Aorta (tissue), 5 donors: ENCODE measurements around the gene FAM131C. TPM values are rescaled to one million over a fixed set of nuclear protein-coding genes. Genes with fewer than 3 reads are reported as not detected.
A peak's percentile ranks its signal among the peaks of the same experiment; 100 is the strongest.
"Not testable (repeated sequence)": the region's sequence is repeated elsewhere in the genome, so short reads cannot be mapped to it uniquely, and the experiment has no call there.

Experiments used
- ATAC-seq: fragments of 200-7000 bp; cut with Tn5 transposase; one replicate; pipeline ENCODE4 v1.9.1; 2022; ENCODE audit warnings: moderate library complexity; ENCODE audit not compliant: low FRiP score
- DNase-seq, 2 donors: peaks; one replicate each; pipeline ENCODE4 v3.0.0-alpha.2; 2020
- H3K27ac ChIP-seq, 2 donors: one replicate each; pipeline ENCODE4 v1.5.1; 2013; ENCODE audit warnings: low read length in 2 of 2, mild to moderate bottlenecking in 2 of 2, moderate library complexity in 2 of 2, control low read depth in 1 of 2, inconsistent platforms in 1 of 2, low read depth in 1 of 2
- H3K27me3 ChIP-seq, 2 donors: one replicate each; pipeline ENCODE4 v1.6.1; 2013; ENCODE audit warnings: control low read depth in 1 of 2, low read length in 1 of 2, mild to moderate bottlenecking in 1 of 2, moderate library complexity in 1 of 2; ENCODE audit not compliant: insufficient read depth in 2 of 2, control insufficient read depth in 1 of 2
- H3K36me3 ChIP-seq, 2 donors: one replicate each; pipeline ENCODE4 v1.6.1; 2013; ENCODE audit warnings: control low read depth in 1 of 2, low read length in 1 of 2, mild to moderate bottlenecking in 1 of 2; ENCODE audit not compliant: insufficient read depth in 2 of 2, control insufficient read depth in 1 of 2
- H3K4me1 ChIP-seq, 2 donors: one replicate each; pipeline ENCODE4 v1.6.1; 2013; ENCODE audit warnings: low read length in 2 of 2, control low read depth in 1 of 2, mild to moderate bottlenecking in 1 of 2, moderate library complexity in 1 of 2; ENCODE audit not compliant: insufficient read depth in 2 of 2, control insufficient read depth in 1 of 2
- H3K4me3 ChIP-seq, 2 donors: one replicate each; pipeline ENCODE4 v1.5.1; 2013; ENCODE audit warnings: low read length in 2 of 2, control low read depth in 1 of 2, mild to moderate bottlenecking in 1 of 2
- H3K9me3 ChIP-seq: one replicate; pipeline ENCODE4 v1.6.1; 2013; ENCODE audit warnings: mild to moderate bottlenecking, low read length; ENCODE audit not compliant: control insufficient read depth
- WGBS, 2 donors: extraction: QIAGEN DNeasy Blood & Tissue Kit; methylation state at CpG; one replicate each; pipeline ENCODE4 v1.1.7; 2013; 5-methylcytosine and 5-hydroxymethylcytosine counted together
- intact Hi-C, 2 donors: fragments of 100-400 bp; cut with DNase I; formaldehyde crosslinking; loops; one replicate each; pipeline versions ENCODE4 v1.14.2 to v1.15.0; 2022
- polyA plus RNA-seq, 2 donors: library from polyadenylated mRNA; stranded (reverse); fragments of 200-250 nt; gene quantifications; one replicate each; pipeline ENCODE4 v1.2.3, GENCODE V29; 2013
- total RNA-seq, 2 donors: library from RNA; stranded (reverse); fragmentation: NEBNext Ultra II Directional; extraction: Animal tissue kit (Norgen Biotek cat#: 25700); gene quantifications; one replicate each; pipeline ENCODE4 v1.2.1, GENCODE V29; 2021
- donor health status: healthy with polysubstance abuse.
- donor health status: Bipolar disorder and iron deficiency.
- donor health status: DM: no; HTN: no; CAD: no.
- donor health status: DM: no; HTN: no; CAD: no.
- donor health status: DM: yes; HTN: yes; CAD: no.

FAM131C gene
- total and polyA plus RNA-seq, 4 donors = 0.26 to 0.67 TPM; not detected in 2

DNA sequence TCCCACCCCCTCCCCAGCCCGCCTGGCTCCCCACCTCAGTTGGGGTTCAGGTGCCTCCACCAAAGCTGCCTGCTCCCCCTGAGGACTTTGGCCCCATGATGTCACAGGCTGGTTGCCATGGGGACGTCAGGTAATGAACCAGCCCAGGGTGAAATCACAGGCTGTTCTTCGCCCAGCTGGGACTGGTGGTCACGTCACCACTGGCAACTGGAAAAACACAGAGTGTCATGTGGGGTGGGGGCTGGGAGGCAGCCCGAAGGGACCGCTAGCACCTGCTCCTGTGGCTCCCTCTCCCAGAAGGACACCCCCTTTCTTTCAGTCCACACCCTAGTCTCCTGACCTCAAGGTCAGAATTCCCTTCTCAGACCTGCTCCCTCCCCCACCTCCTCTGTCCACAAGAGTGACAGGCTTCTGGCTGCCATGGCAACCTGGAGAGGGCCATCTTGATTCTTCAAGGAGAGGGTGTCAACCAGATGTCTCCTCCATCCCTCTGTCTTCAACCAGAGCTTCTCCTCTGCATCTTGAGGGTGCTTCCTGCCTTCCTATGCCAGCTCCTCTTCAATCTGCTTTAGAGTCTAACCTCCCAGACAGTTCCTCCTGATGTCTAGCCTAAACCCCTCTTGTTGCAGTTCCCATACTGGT is 6.2 kb downstream of the FAM131C start:
- no peaks in the 10 kb centered on the region for H3K36me3 ChIP-seq
- no peaks in the 10 kb centered on the region for H3K4me1 ChIP-seq
- DNase-seq (no peak), ATAC-seq (no peak)
- H3K4me3 ChIP-seq = no peak overlapping the region
- no peaks in the 10 kb centered on the region for H3K27me3 ChIP-seq
- H3K27ac ChIP-seq = no peak overlapping the region
- intact Hi-C loops = no loop called here
- 76 to 83% methylated on average over 6 of the region's 6 CpGs for WGBS, 2 donors
- no peaks in the 10 kb centered on the region for H3K9me3 ChIP-seq

DNA sequence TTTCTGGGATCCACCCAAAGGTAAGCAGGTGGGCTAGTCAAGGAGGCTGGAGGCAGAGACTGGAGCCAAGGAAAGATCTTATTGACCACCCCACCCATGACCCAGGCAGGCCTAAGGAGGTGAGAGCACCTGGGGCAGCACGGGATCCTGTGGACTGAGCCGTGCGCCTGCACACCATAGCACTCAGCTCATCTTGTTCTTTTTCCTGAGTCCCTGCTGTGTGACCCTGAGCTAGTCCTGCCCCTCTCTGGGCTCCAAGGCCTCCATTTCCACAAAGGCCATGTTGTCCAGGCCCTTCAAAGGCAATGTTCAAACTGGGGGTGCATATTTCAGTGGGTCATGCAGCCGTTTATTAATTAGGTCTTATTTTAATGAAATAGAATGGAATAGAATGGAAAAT is 7.2 kb downstream of the FAM131C start:
- no peak overlapping the region for H3K4me3 ChIP-seq
- DNase-seq = no peak
- H3K27me3 ChIP-seq = no peaks in the 10 kb centered on the region
- intact Hi-C loops = no loop called here
- no peak overlapping the region for H3K27ac ChIP-seq
- WGBS, 2 donors = 93 to 96% methylated on average over 4 of the region's 4 CpGs
- H3K9me3 ChIP-seq = no peaks in the 10 kb centered on the region
- H3K4me1 ChIP-seq = no peaks in the 10 kb centered on the region
- no peaks in the 10 kb centered on the region for H3K36me3 ChIP-seq
- no peak for ATAC-seq

DNA sequence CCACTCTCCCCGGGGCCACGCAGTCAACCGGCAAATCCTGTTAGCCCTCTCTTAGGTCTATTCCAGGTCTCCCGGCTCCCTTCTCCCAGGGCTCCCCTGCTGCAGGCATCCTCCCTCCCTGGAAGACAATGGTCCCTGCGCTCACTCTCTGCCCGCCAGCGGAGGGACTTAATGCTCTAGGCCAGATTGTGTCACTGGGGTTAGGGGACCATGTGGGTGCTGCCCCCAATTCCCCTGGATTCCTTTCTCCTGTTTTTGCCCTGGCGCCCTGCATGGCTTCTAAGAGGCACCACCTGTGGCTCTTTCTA is 8.2 kb downstream of the FAM131C start:
- Histone ChIP-seq H3K27ac (no peak overlapping the region), H3K27me3 (no peaks in the 10 kb centered on the region), H3K4me3 (no peak overlapping the region), H3K36me3 (no peaks in the 10 kb centered on the region), H3K4me1 (no peaks in the 10 kb centered on the region), H3K9me3 (no peaks in the 10 kb centered on the region)
- WGBS, 2 donors = 87 to 91% methylated on average over 8 of the region's 8 CpGs
- intact Hi-C loops = no loop called here
- ATAC-seq (peak; percentile 6), DNase-seq (no peak)

DNA sequence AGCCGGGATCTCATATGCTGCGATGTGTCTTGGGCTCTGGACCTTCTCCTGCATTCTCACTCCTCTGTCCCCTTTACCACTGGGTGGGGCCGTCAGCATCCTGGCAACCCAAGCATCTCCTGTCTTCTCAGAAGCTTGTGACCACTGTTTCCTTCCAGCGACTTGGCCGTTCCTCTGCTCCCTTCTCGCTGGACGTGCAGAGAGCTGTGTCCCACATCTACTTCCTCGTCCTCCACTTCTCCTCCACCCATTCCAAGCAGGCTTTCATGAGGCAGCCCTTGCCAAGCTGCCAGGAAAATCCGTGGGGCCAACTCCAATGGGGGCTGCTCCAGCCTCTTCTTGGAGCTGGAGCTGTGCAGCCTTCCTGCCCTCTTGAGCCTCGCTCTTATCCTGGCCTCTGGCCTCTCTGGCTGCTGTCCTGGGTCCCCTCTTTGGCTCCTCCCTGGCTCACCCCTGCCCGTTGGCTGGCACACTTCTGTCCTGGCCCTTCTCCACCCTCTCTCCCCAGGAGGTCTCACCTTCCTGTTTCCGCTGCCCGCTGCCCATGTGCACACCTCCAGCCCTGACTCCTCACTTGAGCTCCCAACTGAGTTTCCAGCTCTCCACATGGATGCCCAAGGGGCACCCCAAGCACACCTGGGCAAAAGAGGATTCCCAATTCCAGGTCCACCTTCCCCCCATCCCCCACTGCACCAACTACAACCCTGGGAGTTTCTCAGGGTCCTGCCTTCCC is 8.7 kb downstream of the FAM131C start:
- no peaks in the 10 kb centered on the region for H3K27me3 ChIP-seq
- no peak overlapping the region for H3K27ac ChIP-seq
- no peaks in the 10 kb centered on the region for H3K4me1 ChIP-seq
- H3K4me3 ChIP-seq = no peak overlapping the region
- WGBS, 2 donors = 24 to 32% methylated on average over 13 of the region's 13 CpGs
- intact Hi-C loops = no loop called here
- DNase-seq (no peak), ATAC-seq (no peak)
- H3K36me3 ChIP-seq = no peaks in the 10 kb centered on the region
- H3K9me3 ChIP-seq = no peaks in the 10 kb centered on the region

DNA sequence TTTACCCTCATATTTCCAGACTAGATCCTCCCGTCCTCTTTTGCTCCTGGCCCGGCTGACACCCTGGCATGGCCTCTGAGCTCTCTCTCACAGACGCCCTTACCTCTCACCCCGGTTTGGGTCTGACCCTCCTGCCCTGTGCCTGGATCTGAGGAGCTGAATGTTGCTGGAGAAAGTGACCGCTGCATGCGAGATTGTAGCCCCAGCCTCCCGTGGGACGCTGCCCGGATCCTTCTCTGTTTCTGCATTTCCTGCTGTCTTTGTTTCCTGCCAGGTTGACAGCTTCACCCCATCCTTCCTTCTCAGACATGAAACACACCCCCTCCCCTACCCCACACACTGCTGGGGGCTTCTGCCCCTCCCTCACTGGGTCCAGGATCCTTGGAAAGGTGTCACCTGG is 9.5 kb downstream of the FAM131C start:
- Histone ChIP-seq H3K27ac (no peak overlapping the region), H3K27me3 (no peaks in the 10 kb centered on the region), H3K9me3 (no peaks in the 10 kb centered on the region), H3K4me3 (no peak overlapping the region), H3K36me3 (no peaks in the 10 kb centered on the region), H3K4me1 (no peaks in the 10 kb centered on the region)
- WGBS, 2 donors = 78% methylated on average over 9 of the region's 9 CpGs
- DNase-seq = no peak
- intact Hi-C loops = no loop called here
- ATAC-seq = no peak

DNA sequence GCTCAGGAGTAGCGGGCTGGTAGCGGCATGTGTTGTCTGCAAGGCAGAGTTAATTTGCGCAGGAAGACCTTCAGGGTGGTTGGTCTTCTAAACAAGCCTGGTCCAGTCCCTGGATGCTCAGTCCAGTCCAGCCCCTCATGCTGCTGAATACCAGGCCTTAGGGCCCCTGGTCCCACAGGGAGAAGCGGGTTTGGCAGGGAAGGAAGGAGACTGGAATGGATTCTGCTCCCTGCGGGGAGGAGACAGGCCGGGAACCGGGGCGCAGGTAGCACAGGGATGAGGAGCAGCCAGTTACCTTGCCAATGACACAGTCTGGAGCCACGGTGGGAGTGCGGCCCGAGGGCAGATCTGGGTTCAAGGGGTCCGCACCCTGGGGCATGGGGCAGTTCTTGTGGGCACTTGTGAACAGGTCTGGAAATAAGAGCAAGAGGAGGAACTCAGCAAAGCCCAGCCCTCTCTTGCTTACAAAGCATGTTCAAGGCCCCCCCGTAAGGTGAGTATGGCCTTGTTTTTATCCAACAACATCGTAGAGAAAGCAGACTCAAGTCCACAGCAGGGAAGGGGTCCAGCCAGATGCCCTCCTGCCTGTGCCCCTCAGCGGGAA is 10.1 kb downstream of the FAM131C start:
- 95 to 97% methylated on average over 15 of the region's 15 CpGs for WGBS, 2 donors
- intact Hi-C loops = no loop called here
- no peak overlapping the region for H3K27ac ChIP-seq

DNA sequence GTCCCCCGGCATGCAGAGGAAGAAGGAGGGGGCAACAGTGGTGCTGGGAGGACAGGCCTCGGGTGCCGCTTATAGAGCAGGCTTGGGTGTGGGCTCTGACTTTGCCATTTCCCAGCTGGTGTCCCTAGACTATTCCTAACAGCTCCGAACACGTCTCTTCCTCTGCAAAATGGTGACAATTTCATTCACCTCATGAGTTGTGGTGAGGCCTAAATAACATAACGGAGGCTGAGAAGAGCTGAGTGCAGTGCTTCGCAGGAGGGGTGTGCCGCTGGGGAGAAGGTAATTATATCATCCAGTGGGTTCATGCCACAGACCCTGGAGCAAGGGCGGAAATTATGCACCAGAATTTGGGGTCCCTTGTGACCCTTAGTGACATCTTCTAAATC is 10.8 kb downstream of the FAM131C start:
- DNase-seq, H3K27ac ChIP-seq, H3K4me1 ChIP-seq, H3K9me3 ChIP-seq, intact Hi-C loops, H3K36me3 ChIP-seq, H3K27me3 ChIP-seq, ATAC-seq, H3K4me3 ChIP-seq: not testable (repeated sequence)
- WGBS, 2 donors = 93 to 97% methylated on average over 9 of the region's 9 CpGs

More for the DNA sequence above, 10.1 kb downstream of the FAM131C start:
- Histone ChIP-seq H3K4me1 (no peaks in the 10 kb centered on the region), H3K36me3 (no peaks in the 10 kb centered on the region), H3K9me3 (no peaks in the 10 kb centered on the region), H3K4me3 (no peak overlapping the region), H3K27me3 (no peaks in the 10 kb centered on the region)
- DNase-seq (no peak), ATAC-seq (no peak)

DNA sequence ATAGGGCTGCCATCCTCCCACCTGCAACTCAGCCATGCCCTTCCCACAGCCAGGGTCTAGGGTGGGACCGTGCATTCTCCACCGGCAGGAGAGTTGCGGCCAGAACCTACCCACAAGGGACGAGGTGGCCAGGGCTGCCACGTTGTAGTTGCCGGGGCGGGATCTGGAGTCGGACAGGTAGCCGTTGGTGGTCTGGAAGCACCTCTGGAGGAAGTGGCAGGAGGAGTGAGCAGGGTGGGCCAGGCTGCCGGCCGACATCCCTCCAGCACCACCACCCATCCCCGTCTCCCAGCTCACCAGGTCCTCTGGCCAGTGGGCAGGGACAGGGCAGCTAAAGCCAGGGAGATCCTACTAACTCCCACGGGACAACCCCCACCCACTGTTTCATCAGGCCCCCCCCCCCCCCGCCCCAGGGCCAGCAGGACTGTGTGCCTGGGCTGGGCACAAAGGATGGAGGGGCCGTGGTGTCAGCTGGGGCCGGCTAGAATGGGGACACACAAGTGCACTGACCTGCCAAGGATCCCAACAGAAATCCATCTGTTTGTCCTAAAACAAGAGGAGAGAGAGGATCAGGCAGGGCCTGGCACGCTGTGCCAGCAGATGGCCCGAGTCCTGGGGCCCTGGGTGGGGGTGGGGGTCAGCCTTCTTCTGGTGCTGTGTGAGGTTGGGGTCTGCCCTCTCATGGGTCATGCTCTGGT is 11.3 kb downstream of the FAM131C start:
- intact Hi-C loops, DNase-seq, H3K4me1 ChIP-seq, H3K9me3 ChIP-seq, H3K36me3 ChIP-seq, H3K27ac ChIP-seq, ATAC-seq, H3K27me3 ChIP-seq, H3K4me3 ChIP-seq: not testable (repeated sequence)
- 81 to 82% methylated on average over 17 to 18 of the region's 18 CpGs for WGBS, 2 donors
